Measurements from ENCODE around the gene NRARP.

- no peak for TF ChIP-seq CTCF (IDR thresholded peaks at IDR 0.05)
- no peak for TF ChIP-seq POLR2A (IDR thresholded peaks at IDR 0.05)
Measured at GRCh38 chr9:137256362-137256761, 45.7 kb downstream of the NRARP start.

Data from tibial nerve (tissue), 3 donors.